RWPE2 (cell line): ENCODE data around the gene UBL5.
A peak's percentile ranks its signal among the peaks of the same experiment; 100 is the strongest.

Source experiments
- ATAC-seq: fragments of 200-7000 bp; cut with Tn5 transposase; 3 replicates; pipeline ENCODE4 v1.9.1; 2021; ENCODE audit warnings: low read depth
- DNase-seq: peaks from one replicate; pipeline ENCODE4 v3.0.0-alpha.2; 2020; ENCODE audit warnings: low spot score
- H3K27ac ChIP-seq: fragments of 450-650 bp; 2 replicates; pipeline ENCODE4 v1.5.1; 2017; ENCODE audit warnings: mild to moderate bottlenecking; ENCODE audit not compliant: poor library complexity, severe bottlenecking
- H3K27me3 ChIP-seq: fragments of 250-450 bp; sonication (Bioruptor Pico); 2 replicates; pipeline ENCODE4 v1.5.1; 2021; ENCODE audit warnings: mild to moderate bottlenecking, moderate library complexity; ENCODE audit not compliant: insufficient read depth, poor library complexity, severe bottlenecking
- H3K36me3 ChIP-seq: fragments of 250-450 bp; sonication (Bioruptor Pico); 2 replicates; pipeline ENCODE4 v1.5.1; 2020; ENCODE audit warnings: low read depth, mild to moderate bottlenecking, moderate library complexity
- H3K4me1 ChIP-seq: fragments of 250-450 bp; sonication (Bioruptor Pico); 2 replicates; pipeline ENCODE4 v1.5.1; 2021; ENCODE audit warnings: mild to moderate bottlenecking, moderate library complexity; ENCODE audit not compliant: insufficient read depth, poor library complexity, severe bottlenecking
- H3K4me3 ChIP-seq: fragments of 250-450 bp; sonication (Bioruptor Pico); 2 replicates; pipeline ENCODE4 v1.5.1; 2021; ENCODE audit warnings: mild to moderate bottlenecking, moderate library complexity; ENCODE audit not compliant: severe bottlenecking
- H3K9me3 ChIP-seq: fragments of 250-450 bp; sonication (Bioruptor Pico); 2 replicates; pipeline ENCODE4 v1.5.1; 2021; ENCODE audit warnings: mild to moderate bottlenecking, moderate library complexity; ENCODE audit not compliant: severe bottlenecking
- TF ChIP-seq, protein P1 (sequence below): fragments of 450-650 bp; IDR thresholded peaks from one replicate; pipeline ENCODE4 v1.5.1; 2017; ENCODE audit warnings: mild to moderate bottlenecking, moderate library complexity; ENCODE audit not compliant: poor library complexity, severe bottlenecking

UBL5 gene

DNA sequence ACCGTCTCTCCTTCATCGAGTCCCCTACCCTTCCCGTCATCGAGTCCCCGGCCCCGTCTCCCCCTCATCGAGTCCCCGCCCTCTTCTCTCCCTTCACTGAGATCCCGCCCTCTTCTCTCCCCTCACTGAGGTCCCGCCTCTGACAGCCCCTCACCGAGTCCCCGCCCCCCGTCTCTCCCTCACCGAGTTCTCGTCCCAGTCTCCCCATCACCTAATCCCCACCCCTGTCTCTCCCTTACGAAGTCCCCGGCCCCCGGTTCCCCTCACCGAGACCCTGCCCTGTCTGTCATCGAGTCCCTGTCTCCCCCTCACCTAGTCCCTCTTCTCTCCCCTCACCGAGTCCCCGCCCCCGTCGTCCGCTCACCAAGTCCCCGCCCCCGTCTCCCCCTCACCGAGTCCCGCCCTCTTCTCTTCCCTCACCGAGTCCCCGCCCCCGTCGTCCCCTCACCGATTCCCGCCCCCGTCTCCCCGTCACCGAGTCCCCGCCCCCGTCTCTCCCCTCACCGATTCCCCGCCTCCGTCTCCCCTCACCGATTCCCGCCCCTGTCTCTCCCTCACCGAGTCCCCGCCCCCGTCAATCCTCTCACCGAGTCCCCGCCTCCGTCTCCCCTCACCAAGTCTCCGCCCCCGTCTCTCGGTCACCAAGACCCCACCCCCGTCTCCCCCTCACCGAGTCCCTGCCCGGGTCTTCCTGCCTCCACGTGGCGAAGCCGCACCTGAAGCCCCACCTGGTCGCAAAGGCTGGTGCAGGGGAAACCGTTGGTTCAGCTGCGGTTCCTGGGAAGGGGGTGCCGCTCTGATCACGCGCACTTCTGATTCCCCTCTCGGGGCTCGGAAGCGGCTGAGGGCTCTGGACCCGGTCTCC, 35.3 kb upstream of the UBL5 start:
- H3K27ac ChIP-seq = peak overlapping the region; percentile 33
- H3K27me3 ChIP-seq = no peaks in the 10 kb centered on the region
- H3K9me3 ChIP-seq = no peaks in the 10 kb centered on the region
- peak; percentile 62 for ATAC-seq
- peaks cover 11% of the 10 kb centered on the region for H3K4me1 ChIP-seq
- DNase-seq = peak; percentile 96
- TF ChIP-seq, protein P1, sequence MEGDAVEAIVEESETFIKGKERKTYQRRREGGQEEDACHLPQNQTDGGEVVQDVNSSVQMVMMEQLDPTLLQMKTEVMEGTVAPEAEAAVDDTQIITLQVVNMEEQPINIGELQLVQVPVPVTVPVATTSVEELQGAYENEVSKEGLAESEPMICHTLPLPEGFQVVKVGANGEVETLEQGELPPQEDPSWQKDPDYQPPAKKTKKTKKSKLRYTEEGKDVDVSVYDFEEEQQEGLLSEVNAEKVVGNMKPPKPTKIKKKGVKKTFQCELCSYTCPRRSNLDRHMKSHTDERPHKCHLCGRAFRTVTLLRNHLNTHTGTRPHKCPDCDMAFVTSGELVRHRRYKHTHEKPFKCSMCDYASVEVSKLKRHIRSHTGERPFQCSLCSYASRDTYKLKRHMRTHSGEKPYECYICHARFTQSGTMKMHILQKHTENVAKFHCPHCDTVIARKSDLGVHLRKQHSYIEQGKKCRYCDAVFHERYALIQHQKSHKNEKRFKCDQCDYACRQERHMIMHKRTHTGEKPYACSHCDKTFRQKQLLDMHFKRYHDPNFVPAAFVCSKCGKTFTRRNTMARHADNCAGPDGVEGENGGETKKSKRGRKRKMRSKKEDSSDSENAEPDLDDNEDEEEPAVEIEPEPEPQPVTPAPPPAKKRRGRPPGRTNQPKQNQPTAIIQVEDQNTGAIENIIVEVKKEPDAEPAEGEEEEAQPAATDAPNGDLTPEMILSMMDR = no peak
- peak overlapping the region; percentile 46 for H3K4me3 ChIP-seq
- H3K36me3 ChIP-seq = no peaks in the 10 kb centered on the region

DNA sequence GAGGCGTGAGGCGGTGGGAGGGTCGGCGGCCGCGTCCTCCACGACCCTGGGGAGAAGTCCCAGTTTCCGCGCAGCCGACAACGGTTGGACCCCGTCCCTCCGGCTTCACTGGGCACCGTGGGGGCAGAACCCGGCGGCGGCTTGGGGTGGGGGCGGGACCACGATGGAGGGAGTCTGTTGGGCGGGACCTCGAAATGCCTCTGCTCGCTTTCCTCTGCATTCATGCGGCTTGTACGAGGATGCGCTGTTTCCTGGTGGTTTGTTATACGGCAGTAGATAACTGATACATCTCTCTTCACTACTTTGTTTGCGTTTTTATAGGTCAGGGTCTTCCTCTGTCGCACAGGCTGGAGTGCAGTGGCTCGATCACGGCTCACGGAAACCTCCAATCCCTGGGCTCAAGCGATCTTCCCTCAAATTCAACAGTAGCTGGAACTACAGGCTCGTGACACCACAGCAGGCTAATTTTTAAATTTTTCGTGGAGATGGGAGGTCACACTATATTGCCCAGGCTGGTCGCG, 34.6 kb upstream of the UBL5 start:
- no peaks in the 10 kb centered on the region for H3K36me3 ChIP-seq
- DNase-seq (no peak), ATAC-seq (no peak; the same call in 2 of the 3 replicates)
- no peaks in the 10 kb centered on the region for H3K27me3 ChIP-seq
- peak overlapping the region; percentile 44 for H3K4me3 ChIP-seq
- TF ChIP-seq, protein P1 = no peak
- peak overlapping the region; percentile 33 for H3K27ac ChIP-seq
- H3K4me1 ChIP-seq = peaks cover 14% of the 10 kb centered on the region
- no peaks in the 10 kb centered on the region for H3K9me3 ChIP-seq

DNA sequence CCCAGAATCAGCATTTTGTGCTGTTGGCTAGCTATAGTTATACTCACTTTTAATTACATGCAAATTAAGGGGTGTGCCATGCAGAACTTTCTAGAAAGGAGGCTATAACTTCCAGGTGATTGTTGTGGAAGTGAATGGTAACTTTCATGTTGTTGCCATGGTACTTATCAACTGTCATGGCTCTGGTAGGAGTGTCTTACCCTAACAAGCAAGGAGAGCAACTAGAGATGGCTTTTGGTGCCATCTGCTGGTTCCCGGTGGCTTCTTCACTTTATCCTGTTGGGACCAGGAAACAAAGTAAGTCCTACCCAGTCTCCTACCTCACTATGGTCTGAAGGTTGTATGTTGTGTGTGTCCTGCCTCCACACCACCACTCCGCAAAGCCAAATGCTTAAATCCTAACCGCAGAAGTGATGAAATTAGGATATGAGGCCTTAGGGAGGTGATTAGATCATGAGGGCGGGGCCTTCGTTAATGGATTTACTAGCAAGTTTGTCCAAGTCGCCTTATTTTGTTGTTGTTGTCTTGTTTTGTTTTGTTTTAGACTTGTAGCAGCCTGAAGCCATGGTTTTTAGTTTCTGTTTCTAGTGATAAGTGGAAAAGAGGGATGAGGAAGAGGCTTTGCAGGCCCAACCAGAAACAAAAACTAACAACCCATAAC, 31.5 kb upstream of the UBL5 start:
- H3K9me3 ChIP-seq = no peaks in the 10 kb centered on the region
- TF ChIP-seq, protein P1 = peak; percentile 90
- H3K27me3 ChIP-seq = no peaks in the 10 kb centered on the region
- DNase-seq = no peak
- ATAC-seq = peak; percentile 57
- H3K4me1 ChIP-seq = peaks cover 8% of the 10 kb centered on the region
- H3K4me3 ChIP-seq = no peak overlapping the region
- no peaks in the 10 kb centered on the region for H3K36me3 ChIP-seq
- no peak overlapping the region for H3K27ac ChIP-seq

DNA sequence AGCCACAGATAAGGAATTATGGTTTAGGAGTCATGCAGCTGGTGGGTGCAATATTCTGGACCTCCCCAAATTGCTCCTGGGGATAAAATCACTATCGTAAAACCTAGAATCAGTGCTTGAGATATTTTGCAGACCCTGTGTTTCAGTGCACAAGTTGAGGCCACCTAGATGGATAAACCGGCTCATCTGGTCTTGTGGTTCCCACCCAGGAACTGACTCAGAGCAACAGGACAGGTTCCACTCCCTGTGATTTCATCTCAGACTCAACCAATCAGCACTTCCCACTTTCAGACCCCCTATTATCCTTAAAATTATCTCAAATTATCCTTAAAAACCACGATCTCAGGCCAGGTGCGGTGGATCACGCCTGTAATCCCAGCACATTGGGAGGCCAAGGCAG, 29.8 kb upstream of the UBL5 start:
- Histone ChIP-seq H3K9me3 (no peaks in the 10 kb centered on the region), H3K4me3 (no peak overlapping the region), H3K36me3 (no peaks in the 10 kb centered on the region), H3K27ac (peak overlapping the region; percentile 17), H3K27me3 (no peaks in the 10 kb centered on the region), H3K4me1 (peaks cover 7% of the 10 kb centered on the region)
- TF ChIP-seq, protein P1 = no peak
- no peak for ATAC-seq
- DNase-seq = no peak
